K562 (cell line): Measurements from ENCODE around the gene ABHD18. TPM values are rescaled to one million over a fixed set of nuclear protein-coding genes. Genes with fewer than 3 reads are reported as not detected.

Experiments used
- EP300 ChIP-seq: IDR thresholded peaks from 2 replicates; pipeline ENCODE4 v1.6.1; 2012; ENCODE audit warnings: low read length, improper control_type of control experiment
- EWSR1 ChIP-seq: fragments of 450-650 bp; IDR thresholded peaks from 2 replicates; pipeline ENCODE4 v1.6.1; 2018; ENCODE audit warnings: borderline replicate concordance, mild to moderate bottlenecking, low read depth, moderate library complexity; ENCODE audit not compliant: partially characterized antibody
- HMG20B ChIP-seq: fragments of 250-450 bp; sonication (Bioruptor Pico); IDR thresholded peaks from 2 replicates; pipeline ENCODE4 v1.5.0; 2021; ENCODE audit warnings: mild to moderate bottlenecking
- OTX1 ChIP-seq: fragments of 450-650 bp; formaldehyde crosslinking; IDR thresholded peaks from 2 replicates; pipeline ENCODE4 v1.4.0; 2022; ENCODE audit warnings: mild to moderate bottlenecking
- SIRT6 ChIP-seq: IDR thresholded peaks from one replicate; pipeline ENCODE4 v1.6.1; 2012; ENCODE audit warnings: low read depth, mild to moderate bottlenecking, control low read depth, inconsistent platforms, low read length, moderate library complexity
- SRSF1 ChIP-seq: fragments of 200-400 bp; formaldehyde crosslinking; IDR thresholded peaks from 2 replicates; pipeline ENCODE4 v1.6.1; 2017; ENCODE audit warnings: mild to moderate bottlenecking, low read depth, low read length, moderate library complexity
- XRCC3 ChIP-seq: fragments of 450-650 bp; IDR thresholded peaks from 2 replicates; pipeline ENCODE4 v1.6.1; 2017; ENCODE audit warnings: mild to moderate bottlenecking, moderate library complexity
- ZBTB40 ChIP-seq, 2 experiments: fragments of 450-650 bp in 1 of 2; sonication (generic) in 1 of 2; formaldehyde crosslinking in 1 of 2; IDR thresholded peaks; 2 replicates each; pipeline versions ENCODE4 v1.7.1 to v1.9.0; 2016 to 2022; ENCODE audit warnings: inconsistent platforms in 1 of 2, mild to moderate bottlenecking in 1 of 2, missing genetic modification reagents in 1 of 2
- ZNF589 ChIP-seq: fragments of 200-800 bp; sonication (Bioruptor generic); IDR thresholded peaks from 2 replicates; pipeline ENCODE4 v1.6.1; 2016; ENCODE audit warnings: low read depth, missing genetic modification characterization, missing compliant biosample characterization
- ZNF79 ChIP-seq: fragments of 250-450 bp; sonication (Bioruptor Pico); IDR thresholded peaks from 2 replicates; pipeline ENCODE4 v1.4.0; 2020; ENCODE audit warnings: low read depth, mild to moderate bottlenecking, moderate library complexity
- polyA plus RNA-seq, 8 experiments: library from polyadenylated mRNA; depleted of rRNA in 4 of 8; stranded (reverse) in 5 of 8; unstranded in 3 of 8; fragments of >200 nt; fragmentation: Nextera tagmentation in 2 of 8; fragmentation: Illumina TruSeq in 1 of 8; extraction: Ambion mirVana in 2 of 8; extraction: Trizol in 1 of 8; gene quantifications; 2 replicates each; pipeline versions ENCODE4 v1.2.1 to v1.2.3, GENCODE V29; 2011 to 2014; ENCODE audit warnings: inconsistent platforms in 1 of 8, missing spikeins in 1 of 8
- total RNA-seq, 7 experiments: library from RNA; depleted of rRNA in 6 of 7; stranded (reverse); fragments of >200 nt in 6 of 7; fragmentation: Illumina TruSeq in 2 of 7; extraction: Trizol in 2 of 7; gene quantifications; 2 replicates each; pipeline versions ENCODE4 v1.2.1 to v1.2.3, GENCODE V29; 2011 to 2021; ENCODE audit warnings: low replicate concordance in 1 of 7
- TF ChIP-seq, protein P1 (sequence below): IDR thresholded peaks from 2 replicates; pipeline ENCODE4 v1.6.1; 2016; ENCODE audit warnings: missing genetic modification characterization, missing compliant biosample characterization

ABHD18 gene
- total and polyA plus RNA-seq, 9 of the 15 experiments (the other 6 are each of a cell fraction or from before 2014, with no cell fraction given), result 6.1 to 25.0 (median 16.0) TPM

- TF ChIP-seq ZNF79, result no peak
- no peak for TF ChIP-seq XRCC3
- TF ChIP-seq EP300, result no peak; the same call in 1 of the 2 replicates
- TF ChIP-seq ZNF589 (CRISPR knock-in tag), result no peak
- TF ChIP-seq SRSF1, result no peak
- TF ChIP-seq SIRT6, result no peak
- TF ChIP-seq OTX1 (CRISPR knock-in tag), result 0 out of 2 replicates have a peak, but pooled peaks have one; percentile 29
- TF ChIP-seq, protein P1, sequence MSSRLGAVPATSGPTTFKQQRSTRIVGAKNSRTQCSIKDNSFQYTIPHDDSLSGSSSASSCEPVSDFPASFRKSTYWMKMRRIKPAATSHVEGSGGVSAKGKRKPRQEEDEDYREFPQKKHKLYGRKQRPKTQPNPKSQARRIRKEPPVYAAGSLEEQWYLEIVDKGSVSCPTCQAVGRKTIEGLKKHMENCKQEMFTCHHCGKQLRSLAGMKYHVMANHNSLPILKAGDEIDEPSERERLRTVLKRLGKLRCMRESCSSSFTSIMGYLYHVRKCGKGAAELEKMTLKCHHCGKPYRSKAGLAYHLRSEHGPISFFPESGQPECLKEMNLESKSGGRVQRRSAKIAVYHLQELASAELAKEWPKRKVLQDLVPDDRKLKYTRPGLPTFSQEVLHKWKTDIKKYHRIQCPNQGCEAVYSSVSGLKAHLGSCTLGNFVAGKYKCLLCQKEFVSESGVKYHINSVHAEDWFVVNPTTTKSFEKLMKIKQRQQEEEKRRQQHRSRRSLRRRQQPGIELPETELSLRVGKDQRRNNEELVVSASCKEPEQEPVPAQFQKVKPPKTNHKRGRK (tag), result no peak
- no peak for TF ChIP-seq HMG20B (CRISPR knock-in tag)
- no peak for TF ChIP-seq EWSR1
- peak; percentile 74 for TF ChIP-seq ZBTB40 (IDR thresholded peaks at IDR 0.05)
- no peak for TF ChIP-seq ZBTB40 (CRISPR knock-in tag; IDR thresholded peaks at IDR 0.05)
These were observed at the start of gene ABHD18, which contains the start of gene MFSD8 (continued) for GRCh38 chr4:127965062-127965802.
